IMR-90 (cell line): ENCODE measurements around the gene FOLR2. TPM values are rescaled to one million over a fixed set of nuclear protein-coding genes. Genes with fewer than 3 reads are reported as not detected.

Experiments
- ATAC-seq: fragments of 200-7000 bp; cut with Tn5 transposase; 2 replicates; pipeline ENCODE4 v1.9.1; 2020; ENCODE audit warnings: low read depth, mild to moderate bottlenecking, moderate library complexity
- BruUV-seq: library from RNA; stranded (reverse); fragments of 400-500 nt; replicated peaks from 2 replicates; lab custom pipeline; 2021; lab: Mats Ljungman, UMichigan
- CTCF ChIA-PET: fragments of 300-600 bp; formaldehyde crosslinking; extraction: SDS; loops from one replicate; lab custom pipeline; 2021; ENCODE audit warnings: antibody characterized with exemption; lab: Yijun Ruan, JAX
- POLR2A ChIA-PET: fragments of 300-600 bp; sonication (Branson Sonifier 250); formaldehyde crosslinking; loops from one replicate; lab custom pipeline; 2022; ENCODE audit warnings: antibody characterized with exemption; ENCODE audit not compliant: unreplicated experiment; lab: Charles Lee
- DNase-seq: peaks from one replicate; pipeline ENCODE4 v3.0.0; 2013
- H2AFZ ChIP-seq: replicated peaks from 2 replicates; pipeline ENCODE3; 2013; ENCODE audit warnings: low read length, mild to moderate bottlenecking; ENCODE audit not compliant: poor library complexity
- H2AK5ac ChIP-seq: 2 replicates; pipeline ENCODE4 v1.6.1; 2013; ENCODE audit warnings: low read depth, low read length, inconsistent platforms
- H2AK9ac ChIP-seq: replicated peaks from 2 replicates; pipeline ENCODE3; 2013; ENCODE audit warnings: mild to moderate bottlenecking, low read depth, low read length, moderate library complexity; ENCODE audit not compliant: poor library complexity
- H2BK120ac ChIP-seq: 2 replicates; pipeline ENCODE4 v1.6.1; 2013; ENCODE audit warnings: low read depth, low read length, inconsistent platforms
- H2BK15ac ChIP-seq: 3 replicates; pipeline ENCODE4 v1.6.1; 2013; ENCODE audit warnings: low read depth, low read length, inconsistent platforms
- H2BK20ac ChIP-seq: 2 replicates; pipeline ENCODE4 v1.6.1; 2013; ENCODE audit warnings: low read depth, mild to moderate bottlenecking, inconsistent platforms, low read length, moderate library complexity
- H2BK5ac ChIP-seq: 2 replicates; pipeline ENCODE4 v1.6.1; 2013; ENCODE audit warnings: mild to moderate bottlenecking, low read depth, low read length, inconsistent platforms; ENCODE audit not compliant: poor library complexity, severe bottlenecking
- H3K14ac ChIP-seq: replicated peaks from 2 replicates; pipeline ENCODE4 v1.6.1; 2013; ENCODE audit warnings: low read depth, low read length, inconsistent platforms
- H3K18ac ChIP-seq: 2 replicates; pipeline ENCODE4 v1.6.1; 2013; ENCODE audit warnings: low read depth, low read length, control low read depth
- H3K23ac ChIP-seq: 2 replicates; pipeline ENCODE4 v1.6.1; 2013; ENCODE audit warnings: low read depth, low read length, inconsistent platforms
- H3K27ac ChIP-seq: 2 replicates; pipeline ENCODE4 v1.5.1; 2013; ENCODE audit warnings: mild to moderate bottlenecking, control low read depth, low read length; ENCODE audit not compliant: insufficient read depth
- H3K27me3 ChIP-seq: 2 replicates; pipeline ENCODE4 v1.6.1; 2013; ENCODE audit warnings: low read length; ENCODE audit not compliant: control insufficient read depth, insufficient read depth
- H3K36me3 ChIP-seq: 2 replicates; pipeline ENCODE4 v1.6.1; 2013; ENCODE audit warnings: low read length, mixed read lengths; ENCODE audit not compliant: control insufficient read depth, insufficient read depth
- H3K4ac ChIP-seq: 2 replicates; pipeline ENCODE4 v1.6.1; 2013; ENCODE audit warnings: low read depth, low read length, inconsistent platforms
- H3K4me1 ChIP-seq: 2 replicates; pipeline ENCODE4 v1.6.1; 2013; ENCODE audit warnings: low read length, mixed read lengths; ENCODE audit not compliant: control insufficient read depth, insufficient read depth
- H3K4me2 ChIP-seq: 2 replicates; pipeline ENCODE4 v1.6.1; 2013; ENCODE audit warnings: low read depth, mild to moderate bottlenecking, control low read depth, low read length, moderate library complexity
- H3K4me3 ChIP-seq: 2 replicates; pipeline ENCODE4 v1.5.1; 2013; ENCODE audit warnings: low read depth, mild to moderate bottlenecking, control low read depth, low read length, moderate library complexity; ENCODE audit not compliant: insufficient read depth
- H3K56ac ChIP-seq: 2 replicates; pipeline ENCODE4 v1.6.1; 2013; ENCODE audit warnings: low read length, inconsistent platforms; ENCODE audit not compliant: insufficient read depth; ENCODE audit errors: extremely low read depth
- H3K79me1 ChIP-seq, 2 experiments: 2 replicates each; pipeline ENCODE4 v1.6.1; 2013; ENCODE audit warnings: low read length in 2 of 2, inconsistent platforms in 1 of 2, low read depth in 1 of 2
- H3K9ac ChIP-seq: 2 replicates; pipeline ENCODE4 v1.6.1; 2013; ENCODE audit warnings: low read depth, low read length, control low read depth
- H3K9me1 ChIP-seq: 2 replicates; pipeline ENCODE4 v1.6.1; 2013; ENCODE audit warnings: low read length, inconsistent platforms; ENCODE audit not compliant: insufficient read depth
- H3K9me3 ChIP-seq: 2 replicates; pipeline ENCODE4 v1.6.1; 2013; ENCODE audit warnings: low read length; ENCODE audit not compliant: control insufficient read depth, insufficient read depth
- H4K20me1 ChIP-seq: 2 replicates; pipeline ENCODE4 v1.6.1; 2013; ENCODE audit warnings: low read length, inconsistent platforms; ENCODE audit not compliant: insufficient read depth
- H4K5ac ChIP-seq: 2 replicates; pipeline ENCODE4 v1.6.1; 2013; ENCODE audit warnings: mild to moderate bottlenecking, low read depth, low read length, control low read depth
- H4K8ac ChIP-seq, 2 experiments: 2 replicates each; pipeline ENCODE4 v1.6.1; 2013; ENCODE audit warnings: low read depth in 2 of 2, low read length in 2 of 2, control low read depth in 1 of 2, inconsistent platforms in 1 of 2
- H4K91ac ChIP-seq: 2 replicates; pipeline ENCODE4 v1.6.1; 2013; ENCODE audit warnings: low read depth, low read length, inconsistent platforms; ENCODE audit not compliant: insufficient read depth
- CEBPB ChIP-seq: IDR thresholded peaks from 2 replicates; pipeline ENCODE4 v1.6.1; 2012; ENCODE audit warnings: low read depth, low read length, improper control_type of control experiment
- MXI1 ChIP-seq: IDR thresholded peaks from 2 replicates; pipeline ENCODE4 v1.6.1; 2012; ENCODE audit warnings: low read depth, mild to moderate bottlenecking, low read length, moderate library complexity, borderline replicate concordance
- NFE2L2 ChIP-seq: fragments of 150-350 bp; IDR thresholded peaks from 2 replicates; pipeline ENCODE4 v1.6.1; 2016; ENCODE audit warnings: low read depth, mild to moderate bottlenecking, low read length
- POLR2A ChIP-seq: IDR thresholded peaks from 2 replicates; pipeline ENCODE4 v1.6.1; 2012; ENCODE audit warnings: mild to moderate bottlenecking, low read depth, low read length
- SMC3 ChIP-seq: fragments of 150-350 bp; IDR thresholded peaks from 2 replicates; pipeline ENCODE4 v1.6.1; 2016; ENCODE audit warnings: low read depth, mild to moderate bottlenecking, antibody characterized with exemption, low read length, moderate library complexity
- WGBS, 2 experiments: methylation state at CpG; one replicate each; pipeline versions ENCODE4 v1.1.5 to v1.1.7; 2013; ENCODE audit warnings: missing lambda C conversion rate in 2 of 2; ENCODE audit not compliant: insufficient read length in 1 of 2; ENCODE audit errors: extremely low coverage in 2 of 2; 5-methylcytosine and 5-hydroxymethylcytosine counted together
- dilution Hi-C: fragments of 300-500 bp; cut with HindIII; formaldehyde crosslinking; loops from one replicate; pipeline ENCODE4 v1.14.3; 2018; ENCODE audit warnings: low sequenced_read_pairs; ENCODE audit not compliant: unreplicated experiment
- in situ Hi-C: fragments of 300-500 bp; cut with MboI; formaldehyde crosslinking; loops from 3 replicates; pipeline ENCODE4 v1.14.3; 2019; ENCODE audit warnings: low sequenced_read_pairs, inconsistent platforms, mixed read lengths
- intact Hi-C: fragments of 100-400 bp; cut with micrococcal nuclease; formaldehyde crosslinking; loops from 2 replicates; pipeline ENCODE4 v1.10.0; 2022
- polyA plus RNA-seq, 3 experiments: library from polyadenylated mRNA; depleted of rRNA; stranded (reverse); fragments of >200 nt; gene quantifications; 2 replicates each; pipeline ENCODE4 v1.2.3, GENCODE V29; 2012; ENCODE audit warnings: low replicate concordance in 1 of 3
- total RNA-seq: library from RNA; depleted of rRNA; stranded (reverse); fragments of >200 nt; gene quantifications from 2 replicates; pipeline ENCODE4 v1.2.3, GENCODE V29; 2012
- TF ChIP-seq, protein P1 (sequence below): fragments of 150-350 bp; IDR thresholded peaks from 2 replicates; pipeline ENCODE4 v1.6.1; 2017; ENCODE audit warnings: mild to moderate bottlenecking, antibody characterized with exemption, low read length, low read depth

Gene FOLR2
- total and polyA plus RNA-seq, 2 of the 4 experiments (the other 2 are of a cell fraction): not detected

DNA sequence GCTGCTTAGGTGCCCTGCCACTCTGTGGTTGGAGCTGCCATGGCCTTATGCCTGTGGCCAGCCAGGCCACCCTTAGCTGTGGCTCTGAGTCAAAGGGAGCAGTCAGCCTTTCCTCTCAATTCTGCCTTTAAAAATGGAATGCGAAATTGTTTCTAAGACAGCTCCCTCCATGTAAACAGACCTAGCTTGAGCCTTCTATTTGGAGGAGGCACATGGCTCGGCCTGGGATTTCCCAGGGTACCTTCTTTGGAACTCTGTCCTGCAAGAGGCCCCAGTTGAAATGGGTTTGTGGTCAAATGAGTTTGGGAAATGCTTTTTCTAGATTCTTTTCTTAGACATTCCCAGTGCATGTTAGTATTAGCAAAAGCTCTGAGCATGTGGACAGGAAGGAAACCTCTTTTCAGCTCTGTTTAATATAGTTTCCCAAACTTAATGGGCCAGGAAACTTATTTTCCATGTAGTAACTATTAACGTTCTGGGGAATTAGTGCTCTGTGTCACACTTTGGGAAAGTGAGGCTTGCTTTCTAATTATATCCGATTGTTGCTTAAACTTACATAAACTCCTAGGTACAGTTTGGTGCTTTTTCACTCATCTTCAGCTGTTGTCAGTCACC lies 19.6 kb downstream of the FOLR2 start:
- Histone ChIP-seq H2AK5ac (no peak overlapping the region), H2BK5ac (no peak overlapping the region), H3K23ac (no peak overlapping the region), H2BK20ac (no peak overlapping the region), H3K14ac (no peak overlapping the region), H3K4me1 (peaks cover 2% of the 10 kb centered on the region; the same call in 1 of the 2 replicates), H3K79me1 (peaks cover 9 to 26% of the 10 kb centered on the region in 2 experiments), H2AFZ (no peak overlapping the region), H4K20me1 (peaks cover 59% of the 10 kb centered on the region), H3K27ac (no peak overlapping the region), H3K36me3 (peaks cover 65% of the 10 kb centered on the region), H3K4ac (no peak overlapping the region), H2AK9ac (no peak overlapping the region), H3K56ac (no peak overlapping the region), H4K8ac (no peak overlapping the region), H4K5ac (no peak overlapping the region), H3K4me3 (no peak overlapping the region), H3K27me3 (peaks cover 13% of the 10 kb centered on the region), H3K4me2 (no peak overlapping the region), H3K18ac (no peak overlapping the region), H2BK15ac (no peak overlapping the region), H4K91ac (no peak overlapping the region), H2BK120ac (no peak overlapping the region), H3K9me1 (no peaks in the 10 kb centered on the region), H3K9ac (no peak overlapping the region), H3K9me3 (no peaks in the 10 kb centered on the region)
- no CpG with 5 or more reads among the region's 4 CpGs for WGBS, 2 experiments
- dilution Hi-C loops (no loop called here), intact Hi-C loops (no loop called here), in situ Hi-C loops (loop anchor here (5.0 kb wide), 1 partner anchor 209 kb away; no protein-coding TSS in a partner anchor)
- no TSS peak for BruUV-seq
- TF ChIP-seq SMC3 (no peak), CEBPB (no peak), MXI1 (peak; percentile 60; the same call in 1 of the 2 replicates), POLR2A (no peak), NFE2L2 (no peak)
- TF ChIP-seq, protein P1, sequence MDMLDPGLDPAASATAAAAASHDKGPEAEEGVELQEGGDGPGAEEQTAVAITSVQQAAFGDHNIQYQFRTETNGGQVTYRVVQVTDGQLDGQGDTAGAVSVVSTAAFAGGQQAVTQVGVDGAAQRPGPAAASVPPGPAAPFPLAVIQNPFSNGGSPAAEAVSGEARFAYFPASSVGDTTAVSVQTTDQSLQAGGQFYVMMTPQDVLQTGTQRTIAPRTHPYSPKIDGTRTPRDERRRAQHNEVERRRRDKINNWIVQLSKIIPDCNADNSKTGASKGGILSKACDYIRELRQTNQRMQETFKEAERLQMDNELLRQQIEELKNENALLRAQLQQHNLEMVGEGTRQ: no peak
- ATAC-seq: peak; percentile 10
- POLR2A ChIA-PET: interaction anchor here (0.6 kb wide), 1 partner anchor 12 kb away, joined by 3 read pairs; the partner anchor contains the start of gene INPPL1
- peak; percentile 50 for DNase-seq
- CTCF ChIA-PET: no interaction called here
